Mucosa of rectum (tissue), 2 donors: Measurements from ENCODE around the gene ECE2.

ENCODE experiments used
- H3K27ac ChIP-seq, 2 donors: one replicate each; pipeline ENCODE4 v1.7.0; 2013; ENCODE audit warnings: inconsistent platforms in 2 of 2, low read depth in 2 of 2, low read length in 2 of 2
- H3K27me3 ChIP-seq, 2 donors: one replicate each; pipeline ENCODE4 v1.7.0; 2013; ENCODE audit warnings: low read length in 2 of 2; ENCODE audit not compliant: control insufficient read depth in 2 of 2, insufficient read depth in 2 of 2
- H3K36me3 ChIP-seq, 2 donors: one replicate each; pipeline ENCODE4 v1.7.0; 2013; ENCODE audit warnings: low read length in 2 of 2; ENCODE audit not compliant: control insufficient read depth in 2 of 2, insufficient read depth in 2 of 2
- H3K4me1 ChIP-seq, 2 donors: one replicate each; pipeline ENCODE4 v1.7.0; 2013; ENCODE audit warnings: low read length in 2 of 2, mild to moderate bottlenecking in 1 of 2; ENCODE audit not compliant: control insufficient read depth in 2 of 2, insufficient read depth in 2 of 2
- H3K4me3 ChIP-seq, 2 donors: one replicate each; pipeline ENCODE4 v1.7.0; 2013; ENCODE audit warnings: low read length in 2 of 2
- H3K9ac ChIP-seq, 2 donors: one replicate each; pipeline ENCODE4 v1.7.0; 2013; ENCODE audit warnings: low read length in 2 of 2, low read depth in 1 of 2, mild to moderate bottlenecking in 1 of 2
- H3K9me3 ChIP-seq, 2 donors: one replicate each; pipeline ENCODE4 v1.7.0; 2013; ENCODE audit warnings: low read length in 2 of 2; ENCODE audit not compliant: control insufficient read depth in 2 of 2
- donor health status: healthy.
- donor health status: Normal muscosa, but diverticular disease.

The ECE2 gene

GRCh38 chr3:184275961-184276910, at the start of gene ECE2:
Gene ECE2, plus strand, starts transcription at chr3:184276022. Its CDS starts 132 bp downstream, at chr3:184276154.
- Histone ChIP-seq H3K27me3 (peaks cover 16 to 21% of the 10 kb centered on the region in 2 donors), H3K4me3 (no peak within 1 kb of the TSS), H3K36me3 (no peaks in the 10 kb centered on the region), H3K4me1 (no peaks in the 10 kb centered on the region), H3K9me3 (no peaks in the 10 kb centered on the region), H3K27ac (no peak within 1 kb of the TSS), H3K9ac (no peak within 1 kb of the TSS)

GRCh38 chr3:184227481-184227935, 48.3 kb upstream of the ECE2 start:
- Histone ChIP-seq H3K27me3 (peaks cover 36 to 41% of the 10 kb centered on the region in 2 donors), H3K4me3 (no peak overlapping the region), H3K9me3 (no peaks in the 10 kb centered on the region), H3K36me3 (no peaks in the 10 kb centered on the region), H3K27ac (no peak overlapping the region), H3K4me1 (peaks cover 11 to 17% of the 10 kb centered on the region in 2 donors), H3K9ac (no peak overlapping the region)

- H3K27ac ChIP-seq: no peak overlapping the region
- H3K9me3 ChIP-seq: no peaks in the 10 kb centered on the region
- no peak overlapping the region for H3K9ac ChIP-seq
- H3K36me3 ChIP-seq: no peaks in the 10 kb centered on the region
- peaks cover 42 to 46% of the 10 kb centered on the region in 2 donors for H3K27me3 ChIP-seq
- peaks cover 11 to 17% of the 10 kb centered on the region in 2 donors for H3K4me1 ChIP-seq
- H3K4me3 ChIP-seq: no peak overlapping the region
Observed at GRCh38 chr3:184228376-184229137, 47.3 kb upstream of the ECE2 start.

DNA sequence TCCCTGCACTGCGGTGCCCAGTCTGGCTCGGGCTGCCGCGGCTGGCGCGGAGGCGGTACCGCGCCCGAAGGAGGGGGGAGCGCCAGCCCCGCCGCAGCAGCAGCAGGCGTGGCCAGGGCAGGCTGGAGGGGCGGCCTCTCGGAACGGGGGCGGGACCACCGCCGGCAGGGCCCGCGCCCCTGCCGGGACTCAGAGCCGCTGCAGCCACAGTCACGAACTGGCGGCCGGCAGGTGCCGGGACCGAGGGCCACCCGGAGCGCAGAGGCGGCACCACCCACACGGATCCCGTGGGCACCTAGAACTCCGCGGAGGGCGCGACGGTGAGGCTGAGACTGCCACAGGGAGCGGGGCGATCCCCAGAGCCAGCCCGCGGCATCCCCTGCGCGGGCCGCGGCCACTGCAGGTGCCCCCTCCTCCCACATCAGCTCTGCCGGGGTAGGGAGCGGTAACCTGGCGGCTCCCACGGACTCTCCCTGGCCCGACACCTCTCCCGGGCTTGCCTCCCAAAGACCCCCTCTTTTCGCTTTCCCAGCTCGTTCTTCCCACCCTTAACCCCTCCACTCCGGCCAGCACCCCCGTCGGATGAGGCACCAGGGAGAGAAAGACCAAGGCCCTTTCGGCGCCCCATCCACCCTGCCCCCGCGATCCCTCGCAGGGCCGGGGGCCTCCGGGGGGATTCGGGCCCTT, 46.3 kb upstream of the ECE2 start, which contains the start of gene VWA5B2:
TSS of gene VWA5B2 (plus strand) at position 192 of the 687 bp plus-strand sequence. CDS start 944 bp downstream, outside the sequence.
- Histone ChIP-seq H3K4me3 (peak within 1 kb of the TSS; percentile 50 to 55), H3K27ac (no peak within 1 kb of the TSS), H3K9me3 (no peaks in the 10 kb centered on the region), H3K9ac (peak within 1 kb of the TSS in 1 of 2 donors; percentile 11), H3K36me3 (no peaks in the 10 kb centered on the region), H3K27me3 (peaks cover 42 to 46% of the 10 kb centered on the region in 2 donors), H3K4me1 (peaks cover 11 to 17% of the 10 kb centered on the region in 2 donors)

GRCh38 chr3:184230081-184230602, 45.7 kb upstream of the ECE2 start:
- Histone ChIP-seq H3K27me3 (peaks cover 42 to 46% of the 10 kb centered on the region in 2 donors), H3K27ac (no peak overlapping the region), H3K4me3 (peak overlapping the region; percentile 18 to 50), H3K9ac (peak overlapping the region in 1 of 2 donors; percentile 11), H3K36me3 (no peaks in the 10 kb centered on the region), H3K4me1 (peaks cover 11 to 17% of the 10 kb centered on the region in 2 donors), H3K9me3 (no peaks in the 10 kb centered on the region)

DNA sequence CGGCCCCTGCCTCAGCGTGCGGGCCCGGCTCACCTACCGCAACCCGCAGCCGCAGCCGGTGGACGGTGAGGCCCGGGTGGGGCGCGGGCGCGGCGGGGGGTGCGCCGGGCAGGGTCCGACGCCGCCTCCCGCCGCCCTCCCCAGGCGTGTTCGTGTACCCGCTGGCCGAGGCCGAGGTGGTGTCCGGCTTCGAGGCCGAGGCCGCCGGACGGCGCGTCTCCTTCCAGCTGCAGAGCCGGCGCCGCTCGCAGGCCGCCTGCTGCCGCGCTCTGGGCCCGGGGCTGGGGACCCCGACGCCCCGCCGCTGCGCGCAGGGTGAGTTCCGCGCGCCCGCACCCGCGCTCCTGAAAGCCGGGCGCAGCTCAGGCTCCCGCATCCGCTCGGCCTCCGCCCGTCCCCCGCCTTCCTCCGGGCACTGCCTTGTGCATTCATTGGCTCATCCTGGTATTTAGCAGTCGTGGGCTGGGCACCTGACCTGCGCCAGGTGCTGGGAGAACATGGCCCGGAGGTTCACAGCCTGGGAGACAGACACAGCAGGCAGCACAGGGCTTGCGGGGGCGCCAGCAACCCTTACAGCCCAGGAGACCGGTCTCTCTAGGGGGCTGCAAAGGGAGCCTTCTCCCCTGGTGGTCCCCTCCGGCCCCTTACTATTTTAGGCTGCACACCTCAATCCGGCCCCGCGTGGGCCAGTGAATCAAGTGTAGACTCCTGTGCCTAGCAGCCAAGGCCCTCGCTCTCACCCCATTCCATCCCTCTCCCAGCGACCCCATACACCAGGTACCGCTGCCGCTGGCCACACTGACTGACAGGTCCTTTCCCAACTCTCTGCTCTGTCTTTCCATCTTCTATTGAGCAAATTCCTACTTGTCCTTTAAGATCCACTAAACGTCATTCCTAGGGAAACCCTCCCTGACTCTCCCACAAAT, 45.0 kb upstream of the ECE2 start:
- Histone ChIP-seq H3K9me3 (no peaks in the 10 kb centered on the region), H3K27ac (no peak overlapping the region), H3K4me1 (peaks cover 11 to 17% of the 10 kb centered on the region in 2 donors), H3K36me3 (no peaks in the 10 kb centered on the region), H3K4me3 (peak overlapping the region in 1 of 2 donors; percentile 18), H3K9ac (peak overlapping the region in 1 of 2 donors; percentile 11), H3K27me3 (peaks cover 42 to 46% of the 10 kb centered on the region in 2 donors)

- H3K27me3 ChIP-seq: peaks cover 42 to 46% of the 10 kb centered on the region in 2 donors
- peaks cover 11 to 17% of the 10 kb centered on the region in 2 donors for H3K4me1 ChIP-seq
- H3K36me3 ChIP-seq: no peaks in the 10 kb centered on the region
- H3K4me3 ChIP-seq: no peak overlapping the region
- H3K27ac ChIP-seq: no peak overlapping the region
- H3K9me3 ChIP-seq: no peaks in the 10 kb centered on the region
- no peak overlapping the region for H3K9ac ChIP-seq
Observed at GRCh38 chr3:184231671-184232070, 44.2 kb upstream of the ECE2 start.

DNA sequence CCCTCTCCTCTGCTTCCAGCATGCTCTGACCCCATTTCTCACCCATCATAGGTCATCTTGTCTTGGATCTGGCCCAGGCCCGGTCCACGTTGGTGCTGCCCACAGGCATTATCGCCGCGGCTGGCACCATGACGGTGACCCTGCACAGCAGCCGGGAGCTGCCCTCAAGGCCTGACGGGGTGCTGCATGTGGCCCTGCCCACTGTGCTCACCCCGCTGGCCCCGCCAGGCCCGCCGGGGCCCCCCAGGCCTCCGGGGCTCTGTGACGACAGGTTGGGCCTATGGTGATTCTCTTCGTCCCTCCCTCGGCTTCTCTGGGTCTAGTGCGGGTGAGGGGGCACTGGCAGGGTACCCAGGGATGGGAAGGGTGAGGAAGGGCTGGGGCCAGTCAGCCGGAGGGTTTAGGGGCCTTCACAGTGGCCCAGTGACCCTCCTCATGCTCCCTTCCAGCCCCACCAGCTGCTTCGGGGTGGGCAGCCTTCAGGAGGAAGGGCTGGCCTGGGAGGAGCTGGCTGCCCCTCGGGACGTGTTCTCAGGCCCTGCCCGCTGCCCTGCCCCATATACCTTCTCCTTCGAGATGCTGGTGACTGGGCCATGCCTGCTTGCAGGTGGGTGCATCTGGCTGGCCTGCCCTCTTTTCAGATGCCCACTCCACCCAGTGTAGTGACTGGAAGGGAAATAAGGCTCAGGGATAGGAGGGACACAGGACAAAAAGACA, 42.5 kb upstream of the ECE2 start:
- H3K27me3 ChIP-seq: peaks cover 34 to 37% of the 10 kb centered on the region in 2 donors
- H3K27ac ChIP-seq: no peak overlapping the region
- H3K36me3 ChIP-seq: no peaks in the 10 kb centered on the region
- peaks cover 11 to 17% of the 10 kb centered on the region in 2 donors for H3K4me1 ChIP-seq
- no peaks in the 10 kb centered on the region for H3K9me3 ChIP-seq
- H3K9ac ChIP-seq: no peak overlapping the region
- no peak overlapping the region for H3K4me3 ChIP-seq
